Activated naive CD4-positive, alpha-beta T cell treated with anti-CD3 and anti-CD28 coated beads, Interleukin-2, amount 10 ng/mL, durations not matched to agents 7 days and 5 days (primary cell): ENCODE measurements around the gene ALDOA.
"Not testable (repeated sequence)": the region's sequence is repeated elsewhere in the genome, so short reads cannot be mapped to it uniquely, and the experiment has no call there.

Experiments used
- CTCF ChIA-PET: fragments of 350-600 bp; sonication (Branson Sonifier 250); formaldehyde crosslinking; loops from one replicate; lab custom pipeline; 2021; ENCODE audit warnings: antibody characterized with exemption; lab: Charles Lee
- DNase-seq: peaks from one replicate; pipeline ENCODE4 v3.0.0-alpha.2; 2020
- H3K27ac Mint-ChIP-seq: one replicate; pipeline ENCODE4 v1.8.0; 2021; ENCODE audit warnings: mild to moderate bottlenecking, moderate library complexity, mixed read lengths
- H3K27me3 Mint-ChIP-seq: one replicate; pipeline ENCODE4 v1.8.0; 2021; ENCODE audit warnings: mild to moderate bottlenecking, mixed read lengths
- H3K36me3 Mint-ChIP-seq: one replicate; pipeline ENCODE4 v1.8.0; 2021; ENCODE audit warnings: mixed read lengths
- H3K4me1 Mint-ChIP-seq: one replicate; pipeline ENCODE4 v1.8.0; 2021; ENCODE audit warnings: mixed read lengths
- H3K4me3 Mint-ChIP-seq: one replicate; pipeline ENCODE4 v1.8.0; 2021; ENCODE audit warnings: mild to moderate bottlenecking, moderate library complexity, mixed read lengths
- H3K9me3 Mint-ChIP-seq: one replicate; pipeline ENCODE4 v1.8.0; 2021; ENCODE audit warnings: mixed read lengths

ALDOA gene

DNA sequence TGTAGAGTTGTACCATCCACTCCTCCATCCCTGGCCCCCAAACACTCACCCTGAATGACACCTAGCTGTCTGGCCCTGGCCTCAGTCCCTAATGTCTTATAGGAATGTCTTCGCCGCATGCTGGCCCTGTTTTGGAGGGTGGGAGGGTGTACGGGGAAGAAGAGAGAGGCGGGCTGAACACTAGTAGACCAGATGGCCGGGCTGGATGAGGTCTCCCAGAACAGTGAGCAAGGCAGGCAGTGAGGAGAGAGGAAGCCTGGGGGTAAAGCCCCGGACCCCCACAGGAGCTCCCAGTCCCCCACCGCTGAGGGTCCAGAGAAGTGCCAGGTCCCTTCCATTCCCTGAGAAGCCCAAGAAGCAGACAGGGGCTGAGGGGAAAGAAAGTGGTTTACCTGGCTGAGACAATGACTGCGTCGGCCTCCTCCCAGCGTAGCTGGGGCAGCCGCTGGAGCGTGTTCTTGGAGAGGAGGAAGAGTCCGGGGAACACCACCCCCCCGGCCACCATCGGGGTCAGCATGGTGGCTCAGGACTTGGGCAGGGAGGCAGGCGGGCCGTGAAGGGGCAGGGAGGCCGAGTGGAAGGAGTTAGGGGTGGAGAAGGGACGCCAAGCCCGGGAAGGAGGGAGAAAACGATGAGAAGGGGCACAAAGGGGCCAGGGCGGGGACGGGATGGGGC, 35.4 kb upstream of the ALDOA start:
- DNase-seq = no peak
- Mint-ChIP-seq H3K4me3 (no peak overlapping the region), H3K9me3 (no peaks in the 10 kb centered on the region), H3K36me3 (peaks cover 1% of the 10 kb centered on the region), H3K4me1 (peaks cover 8% of the 10 kb centered on the region), H3K27me3 (peaks cover 93% of the 10 kb centered on the region), H3K27ac (no peak overlapping the region)
- CTCF ChIA-PET = interaction anchor here (1.5 to 2.3 kb wide), 2 partner anchors 7 to 12 kb away, joined by 7 to 13 read pairs; partner anchors contain the start of gene C16orf92

DNA sequence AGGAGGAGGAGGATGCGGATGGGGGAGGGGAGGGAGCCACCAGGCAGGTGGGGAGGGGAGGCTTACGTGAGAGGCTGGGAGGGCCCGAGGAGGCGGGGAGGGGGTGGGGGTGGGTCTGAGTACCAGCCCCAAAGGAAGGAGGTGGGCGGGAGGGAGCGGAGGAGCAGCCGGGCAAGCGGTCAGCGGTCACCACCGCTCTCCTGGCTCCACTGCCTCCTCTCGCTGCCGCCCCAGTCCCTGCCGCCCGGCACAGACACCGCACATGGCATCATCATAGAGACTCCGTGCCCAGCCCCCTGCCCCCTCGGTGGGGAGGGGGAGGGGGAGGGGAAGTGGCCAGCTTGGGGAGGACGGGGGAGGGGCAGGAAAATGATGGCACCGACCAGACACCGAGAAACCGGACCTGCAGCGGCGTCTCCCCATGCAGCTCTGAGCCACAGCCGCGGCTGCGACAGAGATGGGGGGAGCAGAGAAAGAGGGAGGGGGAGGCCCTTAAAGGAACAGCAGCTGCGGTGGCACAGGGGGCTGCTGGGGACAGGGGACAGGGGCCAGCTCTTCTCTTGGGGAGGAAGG, 34.6 kb upstream of the ALDOA start, which contains the start of gene TLCD3B:
Gene TLCD3B (minus strand): TSS at position 431 of the 573 bp plus-strand sequence. CDS start 744 bp downstream, outside the sequence.
- CTCF ChIA-PET = interaction anchor here (0.6 to 3.0 kb wide), 14 partner anchors 8 to 916 kb away, joined by 3 to 35 read pairs (median 5); partner anchors contain the start of genes C16orf92 and TMEM219
- peaks cover 1% of the 10 kb centered on the region for H3K36me3 Mint-ChIP-seq

GRCh38 chr16:30031477-30031918, 34.1 kb upstream of the ALDOA start:
- CTCF ChIA-PET = interaction anchor here (0.9 to 3.0 kb wide), 19 partner anchors 9 to 917 kb away, joined by 3 to 35 read pairs (median 5); partner anchors contain the start of genes C16orf92 and TMEM219
- no peaks in the 10 kb centered on the region for H3K9me3 Mint-ChIP-seq
- peaks cover 8% of the 10 kb centered on the region for H3K4me1 Mint-ChIP-seq
- H3K27me3 Mint-ChIP-seq = peaks cover 91% of the 10 kb centered on the region
- H3K4me3 Mint-ChIP-seq = no peak overlapping the region
- no peak for DNase-seq
- no peak overlapping the region for H3K27ac Mint-ChIP-seq
- peaks cover 1% of the 10 kb centered on the region for H3K36me3 Mint-ChIP-seq

More for the DNA sequence above, 34.6 kb upstream of the ALDOA start, which contains the start of gene TLCD3B:
- H3K27ac Mint-ChIP-seq = no peak within 1 kb of the TSS
- H3K4me1 Mint-ChIP-seq = peaks cover 8% of the 10 kb centered on the region
- no peak for DNase-seq
- no peak within 1 kb of the TSS for H3K4me3 Mint-ChIP-seq
- H3K27me3 Mint-ChIP-seq = peaks cover 93% of the 10 kb centered on the region
- no peaks in the 10 kb centered on the region for H3K9me3 Mint-ChIP-seq

- Mint-ChIP-seq H3K4me1 (peaks cover 8% of the 10 kb centered on the region), H3K9me3 (no peaks in the 10 kb centered on the region), H3K27ac (no peak overlapping the region), H3K27me3 (peaks cover 86% of the 10 kb centered on the region), H3K4me3 (no peak overlapping the region), H3K36me3 (peaks cover 1% of the 10 kb centered on the region)
- CTCF ChIA-PET = interaction anchor here (0.6 to 3.0 kb wide), 34 partner anchors 8 to 917 kb away, joined by 3 to 35 read pairs (median 4); partner anchors contain the start of genes C16orf92, INO80E, TAOK2 and TMEM219
- DNase-seq = peak; percentile 77
Measured at GRCh38 chr16:30032083-30032819, 33.3 kb upstream of the ALDOA start.

GRCh38 chr16:30033270-30033669, 32.3 kb upstream of the ALDOA start:
- CTCF ChIA-PET = interaction anchor here (0.6 to 3.0 kb wide), 10 partner anchors 10 to 367 kb away, joined by 3 to 35 read pairs (median 4); no protein-coding TSS in a partner anchor
- Mint-ChIP-seq H3K9me3 (no peaks in the 10 kb centered on the region), H3K36me3 (peaks cover 1% of the 10 kb centered on the region), H3K27me3 (peaks cover 80% of the 10 kb centered on the region), H3K4me1 (peaks cover 8% of the 10 kb centered on the region), H3K27ac (no peak overlapping the region), H3K4me3 (no peak overlapping the region)
- DNase-seq = no peak

DNA sequence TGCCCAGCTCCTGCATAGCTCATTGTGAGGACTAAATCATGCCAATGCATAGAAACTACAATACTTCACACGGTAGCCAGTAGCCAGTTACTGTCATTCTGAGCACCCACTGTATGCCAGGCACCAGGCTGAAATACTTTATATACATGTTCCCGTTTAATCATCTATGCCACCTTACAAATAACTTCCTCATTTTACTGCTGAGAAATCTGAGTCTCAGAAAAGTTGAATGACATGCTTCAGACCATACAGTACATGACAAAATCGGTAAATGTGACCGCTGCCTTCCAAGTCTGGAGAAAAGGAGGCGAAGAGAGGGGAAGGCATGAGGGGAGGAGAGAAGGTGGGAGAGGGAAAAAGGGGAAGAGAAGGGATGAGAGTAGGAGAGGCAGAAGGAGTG, 25.3 kb upstream of the ALDOA start:
- peaks cover 40% of the 10 kb centered on the region for H3K27me3 Mint-ChIP-seq
- DNase-seq = no peak
- no peaks in the 10 kb centered on the region for H3K36me3 Mint-ChIP-seq
- no peak overlapping the region for H3K27ac Mint-ChIP-seq
- no peaks in the 10 kb centered on the region for H3K4me1 Mint-ChIP-seq
- CTCF ChIA-PET = interaction anchor here (1.2 to 1.6 kb wide), 3 partner anchors 9 to 18 kb away, joined by 3 to 6 read pairs (median 5); no protein-coding TSS in a partner anchor
- no peaks in the 10 kb centered on the region for H3K9me3 Mint-ChIP-seq
- H3K4me3 Mint-ChIP-seq = no peak overlapping the region

DNA sequence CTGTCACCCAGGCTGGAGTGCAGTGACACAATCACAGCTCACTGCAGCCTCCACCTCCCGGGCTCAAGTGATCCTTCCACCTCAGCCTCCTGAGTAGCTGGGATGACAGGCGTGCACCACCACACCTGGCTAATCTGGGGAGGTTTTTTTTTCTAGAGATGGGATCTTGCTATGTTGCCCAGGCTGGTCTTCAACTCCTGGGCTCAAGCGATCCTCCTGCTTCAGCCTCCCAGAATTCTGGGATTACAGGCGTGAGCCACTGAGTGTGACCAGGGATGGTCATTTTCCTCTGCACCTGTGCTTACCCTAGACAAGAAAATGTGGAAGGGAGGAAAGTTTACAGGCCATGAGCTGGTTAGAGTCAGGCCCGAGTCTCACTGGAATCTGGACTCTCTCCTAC, 24.9 kb upstream of the ALDOA start:
- H3K9me3 Mint-ChIP-seq, H3K36me3 Mint-ChIP-seq, H3K4me1 Mint-ChIP-seq, DNase-seq, H3K27ac Mint-ChIP-seq, H3K4me3 Mint-ChIP-seq: not testable (repeated sequence)
- peaks cover 39% of the 10 kb centered on the region for H3K27me3 Mint-ChIP-seq
- CTCF ChIA-PET = interaction anchor here (0.9 to 1.3 kb wide), 3 partner anchors 9 to 71 kb away, joined by 3 to 5 read pairs (median 3); no protein-coding TSS in a partner anchor

GRCh38 chr16:30041841-30042240, 23.7 kb upstream of the ALDOA start:
- Mint-ChIP-seq H3K9me3 (no peaks in the 10 kb centered on the region), H3K4me1 (no peaks in the 10 kb centered on the region), H3K4me3 (no peak overlapping the region), H3K27ac (no peak overlapping the region), H3K36me3 (no peaks in the 10 kb centered on the region), H3K27me3 (peaks cover 38% of the 10 kb centered on the region)
- CTCF ChIA-PET = interaction anchor here (0.9 to 3.4 kb wide), 3 partner anchors 10 to 70 kb away, joined by 3 to 16 read pairs (median 3); partner anchors contain the start of gene TLCD3B
- DNase-seq = no peak

- Mint-ChIP-seq H3K4me1 (peaks cover 10% of the 10 kb centered on the region), H3K36me3 (no peaks in the 10 kb centered on the region), H3K4me3 (no peak overlapping the region), H3K27ac (no peak overlapping the region), H3K27me3 (peaks cover 32% of the 10 kb centered on the region), H3K9me3 (no peaks in the 10 kb centered on the region)
- no peak for DNase-seq
- CTCF ChIA-PET = no interaction called here
Measured at GRCh38 chr16:30046178-30046577, 19.4 kb upstream of the ALDOA start.

DNA sequence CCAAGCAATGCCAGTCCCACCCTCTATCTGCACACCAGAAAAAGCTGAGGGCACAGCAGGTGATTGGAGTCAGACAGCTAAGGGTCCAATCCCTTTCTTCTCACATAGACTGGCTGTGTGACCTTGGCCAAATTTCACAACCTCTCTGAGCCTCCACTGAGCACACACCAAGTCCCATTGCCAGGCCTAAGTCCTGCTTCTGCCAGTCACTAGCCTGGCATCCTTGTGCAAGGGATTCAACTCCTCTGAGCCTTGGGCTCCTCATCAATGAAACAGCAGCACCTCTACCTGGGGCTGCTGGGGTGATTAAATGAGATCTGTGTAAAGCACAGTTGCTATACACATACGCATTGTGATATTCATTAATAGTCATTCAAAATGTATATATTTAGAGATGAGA, 19.0 kb upstream of the ALDOA start:
- Mint-ChIP-seq H3K27ac (no peak overlapping the region), H3K27me3 (peaks cover 29% of the 10 kb centered on the region), H3K4me3 (no peak overlapping the region), H3K4me1 (peaks cover 13% of the 10 kb centered on the region), H3K9me3 (no peaks in the 10 kb centered on the region), H3K36me3 (peaks cover 2% of the 10 kb centered on the region)
- DNase-seq = no peak
- CTCF ChIA-PET = interaction anchor here (1.2 kb wide), 1 partner anchor 9 kb away, joined by 4 read pairs; no protein-coding TSS in a partner anchor

GRCh38 chr16:30049871-30050270, 15.7 kb upstream of the ALDOA start:
- no peak overlapping the region for H3K27ac Mint-ChIP-seq
- H3K9me3 Mint-ChIP-seq = no peaks in the 10 kb centered on the region

DNA sequence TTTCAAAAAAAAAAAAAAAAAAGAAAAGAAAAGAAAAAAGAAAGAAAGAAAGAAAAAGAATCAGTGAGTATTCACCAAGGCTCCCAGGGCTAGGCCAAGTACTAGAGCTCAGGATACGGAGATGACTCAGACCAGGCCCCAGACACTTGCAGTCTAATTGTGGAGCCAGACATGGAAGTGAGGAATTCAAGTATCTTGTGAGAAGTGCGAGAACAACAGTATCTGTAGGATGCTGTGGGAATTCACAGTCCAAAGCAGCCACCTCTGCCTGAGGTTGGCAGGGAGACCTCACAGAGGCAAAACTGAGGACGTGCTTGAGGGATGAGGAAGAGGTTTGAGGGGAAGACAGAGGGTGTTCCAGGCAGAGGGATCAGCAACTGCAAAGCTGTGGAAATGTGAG, 14.0 kb upstream of the ALDOA start:
- CTCF ChIA-PET = interaction anchor here (1.0 to 3.2 kb wide), 2 partner anchors 20 to 586 kb away, joined by 4 to 15 read pairs; partner anchors contain the start of gene TLCD3B
- DNase-seq = no peak
- Mint-ChIP-seq H3K27me3 (peaks cover 28% of the 10 kb centered on the region), H3K9me3 (no peaks in the 10 kb centered on the region), H3K4me3 (peak overlapping the region; percentile 89), H3K27ac (peak overlapping the region; percentile 16), H3K4me1 (peaks cover 43% of the 10 kb centered on the region), H3K36me3 (peaks cover 2% of the 10 kb centered on the region)

More at GRCh38 chr16:30049871-30050270, 15.7 kb upstream of the ALDOA start:
- Mint-ChIP-seq H3K27me3 (peaks cover 38% of the 10 kb centered on the region), H3K36me3 (peaks cover 2% of the 10 kb centered on the region), H3K4me1 (peaks cover 35% of the 10 kb centered on the region), H3K4me3 (no peak overlapping the region)
- DNase-seq = no peak
- CTCF ChIA-PET = no interaction called here

DNA sequence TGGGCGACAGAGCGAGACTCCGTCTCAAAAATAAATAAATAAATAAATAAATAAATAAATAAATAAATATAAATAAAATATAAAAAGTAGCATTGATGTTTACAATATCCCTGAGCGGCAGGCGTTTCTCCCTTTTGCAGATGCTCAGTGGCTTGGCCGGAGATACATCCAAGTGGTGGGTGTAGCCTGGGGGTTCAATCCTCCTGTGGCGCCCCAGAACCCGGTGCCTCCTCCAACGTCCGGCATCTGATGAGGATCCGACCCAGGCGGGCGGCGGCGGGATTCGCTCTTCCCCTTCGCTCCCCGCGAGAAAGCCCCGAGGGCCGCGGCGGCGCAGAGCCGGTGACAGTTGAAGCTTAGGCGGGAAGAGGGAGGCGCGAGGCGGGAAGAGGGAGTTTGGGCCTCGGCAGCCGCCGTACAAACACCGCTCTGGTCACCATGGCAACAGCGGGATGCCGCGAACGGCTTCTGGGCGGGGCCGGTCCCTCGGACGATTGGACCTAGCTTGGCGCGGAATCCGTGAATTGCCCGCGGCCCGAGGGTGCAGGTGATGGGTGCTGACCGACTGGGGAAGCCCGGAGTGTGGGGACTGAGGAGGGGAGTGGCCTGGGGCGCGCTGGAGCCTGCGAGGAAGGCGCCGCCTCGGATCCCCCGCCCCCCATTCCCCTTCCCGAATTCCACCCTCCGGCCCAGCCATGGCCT, 12.7 kb upstream of the ALDOA start:
- peak; percentile 94 for DNase-seq
- Mint-ChIP-seq H3K4me1 (peaks cover 43% of the 10 kb centered on the region), H3K27me3 (peaks cover 27% of the 10 kb centered on the region), H3K36me3 (peaks cover 2% of the 10 kb centered on the region), H3K27ac (peak overlapping the region; percentile 85), H3K9me3 (no peaks in the 10 kb centered on the region), H3K4me3 (peak overlapping the region; percentile 89)
- CTCF ChIA-PET = interaction anchor here (3.2 kb wide), 1 partner anchor 21 kb away, joined by 15 read pairs; the partner anchor contains the start of gene TLCD3B
